Thymus (tissue), 11 donors: ENCODE measurements around the gene NPFF. TPM values are rescaled to one million over a fixed set of nuclear protein-coding genes. Genes with fewer than 3 reads are reported as not detected.
"Not testable (repeated sequence)": the region's sequence is repeated elsewhere in the genome, so short reads cannot be mapped to it uniquely, and the experiment has no call there.

Source experiments
- DNase-seq, 9 donors: peaks; one replicate each; pipeline ENCODE4 v3.0.0-alpha.2; 2013; ENCODE audit warnings: low spot score in 9 of 9, low read depth in 6 of 9, missing footprints in 1 of 9
- H3K27ac ChIP-seq, 2 donors: one replicate each; pipeline ENCODE4 v1.5.1; 2013; ENCODE audit warnings: control low read depth in 1 of 2, low read depth in 1 of 2, low read length in 1 of 2, mild to moderate bottlenecking in 1 of 2, moderate library complexity in 1 of 2
- H3K27me3 ChIP-seq, 2 donors: one replicate each; pipeline ENCODE4 v1.5.1; 2013; ENCODE audit warnings: low read length in 1 of 2; ENCODE audit not compliant: control insufficient read depth in 2 of 2, insufficient read depth in 1 of 2
- H3K36me3 ChIP-seq, 2 donors: one replicate each; pipeline ENCODE4 v1.5.1; 2013; ENCODE audit warnings: low read length in 1 of 2, mild to moderate bottlenecking in 1 of 2, moderate library complexity in 1 of 2; ENCODE audit not compliant: control insufficient read depth in 2 of 2, insufficient read depth in 2 of 2
- H3K4me1 ChIP-seq, 2 donors: one replicate each; pipeline ENCODE4 v1.5.1; 2013; ENCODE audit warnings: low read length in 2 of 2; ENCODE audit not compliant: control insufficient read depth in 2 of 2, insufficient read depth in 2 of 2
- H3K4me3 ChIP-seq, 2 donors: one replicate each; pipeline ENCODE4 v1.5.1; 2013; ENCODE audit warnings: low read length in 2 of 2, control low read depth in 1 of 2, mild to moderate bottlenecking in 1 of 2
- H3K9me3 ChIP-seq, 2 donors: one replicate each; pipeline ENCODE4 v1.5.1; 2013; ENCODE audit warnings: low read length in 1 of 2, mild to moderate bottlenecking in 1 of 2; ENCODE audit not compliant: control insufficient read depth in 2 of 2, insufficient read depth in 1 of 2
- WGBS: extraction: QIAGEN DNeasy Blood & Tissue Kit; methylation state at CpG from one replicate; pipeline ENCODE4 v1.1.7; 2013; 5-methylcytosine and 5-hydroxymethylcytosine counted together
- polyA plus RNA-seq: library from polyadenylated mRNA; stranded (reverse); fragments of 200-250 nt; gene quantifications from one replicate; pipeline ENCODE4 v1.2.3, GENCODE V29; 2013
- total RNA-seq: library from RNA; stranded (reverse); fragments of 120-200 nt; gene quantifications from one replicate; pipeline ENCODE4 v1.2.4, GENCODE V29; 2013
- donor health status: healthy.

The NPFF gene
- total and polyA plus RNA-seq, 2 donors, result 0.38 to 3.7 TPM

DNA sequence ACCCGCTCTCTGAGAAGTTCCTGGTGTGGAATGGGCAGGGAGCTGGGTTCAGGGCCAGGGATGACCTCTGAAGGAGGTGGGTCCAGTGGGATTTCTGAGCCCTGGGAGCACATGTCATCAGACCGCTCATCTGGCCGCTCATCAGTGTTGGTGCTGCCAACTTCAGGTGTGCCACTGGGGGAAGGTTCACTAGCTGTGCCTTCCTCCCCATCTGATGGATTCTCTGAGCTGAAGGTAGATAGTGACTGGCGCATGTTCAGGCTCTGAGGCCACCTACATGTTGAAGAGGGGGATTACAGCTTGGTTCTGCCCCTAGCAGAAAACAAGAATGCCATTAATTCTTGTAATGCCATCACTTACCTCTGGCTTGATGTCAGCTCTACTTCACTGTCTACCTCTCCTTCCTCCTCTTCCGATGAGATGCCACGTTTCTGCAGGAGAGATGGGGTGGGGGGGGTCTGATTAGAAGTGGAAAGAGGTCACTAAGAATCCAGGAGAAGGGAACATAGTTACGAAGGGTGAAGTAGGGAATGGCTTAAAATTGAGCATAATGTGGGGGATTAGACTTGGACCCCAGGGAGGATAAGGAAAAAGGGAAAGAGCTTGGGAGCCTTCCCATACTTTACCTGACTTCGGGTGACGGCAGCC, 25.2 kb downstream of the NPFF start:
- Histone ChIP-seq H3K9me3 (no peaks in the 10 kb centered on the region), H3K27me3 (no peaks in the 10 kb centered on the region), H3K27ac (no peak overlapping the region), H3K4me1 (no peaks in the 10 kb centered on the region), H3K36me3 (peaks cover 84 to 95% of the 10 kb centered on the region in 2 donors), H3K4me3 (no peak overlapping the region)
- no peak for DNase-seq
- WGBS, result 97% methylated on average over 9 of the region's 9 CpGs

- H3K36me3 ChIP-seq, result peaks cover 84 to 95% of the 10 kb centered on the region in 2 donors
- not testable (repeated sequence) for H3K27me3 ChIP-seq, H3K4me3 ChIP-seq, H3K27ac ChIP-seq, DNase-seq, H3K4me1 ChIP-seq, H3K9me3 ChIP-seq
- WGBS, result 95% methylated on average over 6 of the region's 6 CpGs
Observed at GRCh38 chr12:53481458-53481857, 25.8 kb downstream of the NPFF start.

DNA sequence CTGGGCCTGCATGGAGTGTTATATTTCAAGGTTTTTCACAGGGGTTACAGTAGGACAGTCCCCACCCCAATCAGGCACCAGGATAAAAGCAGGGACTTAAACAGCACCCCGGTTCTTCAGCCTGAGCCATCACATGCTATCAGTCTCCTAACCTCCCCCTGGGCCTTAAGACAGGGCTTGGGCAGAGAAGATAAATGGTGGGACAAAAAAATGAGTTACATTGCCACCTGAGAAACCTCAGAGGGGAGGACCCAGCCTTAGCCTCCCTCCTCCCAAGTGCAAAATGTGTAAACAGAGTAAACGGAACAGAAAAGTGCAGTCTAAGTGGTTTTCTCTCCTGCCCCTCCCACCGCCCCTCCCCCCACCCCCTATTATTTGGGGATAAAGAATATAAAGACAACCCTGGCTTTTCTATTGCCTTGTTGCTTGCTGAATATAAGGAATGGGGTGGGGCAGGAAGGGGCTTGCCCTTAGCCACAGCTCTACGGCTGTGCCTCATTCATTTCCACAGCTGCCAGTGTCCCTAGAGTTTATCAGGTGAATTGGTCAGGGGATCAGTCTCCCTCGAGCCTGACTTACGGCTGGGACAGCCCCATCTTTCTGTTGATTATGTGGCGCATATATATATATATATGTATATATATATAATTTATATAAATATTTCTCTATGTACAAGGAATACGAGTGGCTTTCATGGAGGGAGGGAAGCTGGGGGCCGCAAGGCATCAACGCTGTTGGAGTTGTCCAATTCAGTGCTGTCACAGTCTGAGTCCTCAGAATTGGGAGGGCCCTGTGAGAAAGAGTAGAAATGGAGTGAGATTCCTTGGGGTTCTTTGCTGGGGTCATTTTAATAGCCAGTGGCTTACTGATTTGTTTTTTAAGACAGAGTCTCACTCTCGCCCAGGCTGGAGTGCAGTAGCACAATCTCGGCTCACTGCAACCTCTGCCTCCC, 26.5 kb downstream of the NPFF start:
- Histone ChIP-seq H3K9me3 (no peaks in the 10 kb centered on the region), H3K4me3 (no peak overlapping the region), H3K4me1 (no peaks in the 10 kb centered on the region), H3K36me3 (peaks cover 84 to 95% of the 10 kb centered on the region in 2 donors), H3K27me3 (no peaks in the 10 kb centered on the region), H3K27ac (no peak overlapping the region)
- 93% methylated on average over 12 of the region's 12 CpGs for WGBS
- no peak for DNase-seq

DNA sequence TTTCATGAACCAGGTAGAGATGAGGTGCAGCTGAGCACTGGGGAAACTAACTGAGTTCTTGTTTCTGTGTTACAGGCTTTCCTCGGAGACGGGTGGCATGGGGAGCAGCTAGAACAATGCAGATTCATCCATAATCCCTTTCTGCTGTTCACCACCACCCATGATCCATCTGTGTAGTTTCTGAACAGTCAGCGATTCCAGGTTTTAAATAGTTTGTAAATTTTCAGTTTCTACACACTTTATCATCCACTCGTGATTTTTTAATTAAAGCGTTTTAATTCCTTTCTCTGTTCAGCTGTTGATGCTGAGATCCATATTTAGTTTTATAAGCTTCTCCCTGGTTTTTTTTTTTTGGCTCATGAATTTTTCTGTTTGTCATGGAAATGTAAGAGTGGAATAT, 28.0 kb downstream of the NPFF start:
- H3K9me3 ChIP-seq, result no peaks in the 10 kb centered on the region
- H3K27me3 ChIP-seq, result no peaks in the 10 kb centered on the region
- no peak overlapping the region for H3K27ac ChIP-seq
- H3K36me3 ChIP-seq, result peaks cover 84 to 97% of the 10 kb centered on the region in 2 donors
- no peaks in the 10 kb centered on the region for H3K4me1 ChIP-seq
- no peak for DNase-seq
- H3K4me3 ChIP-seq, result no peak overlapping the region
- WGBS, result 97% methylated on average over 5 of the region's 5 CpGs

- Histone ChIP-seq H3K36me3 (peaks cover 84 to 98% of the 10 kb centered on the region in 2 donors), H3K9me3 (no peaks in the 10 kb centered on the region), H3K4me1 (no peaks in the 10 kb centered on the region), H3K27me3 (no peaks in the 10 kb centered on the region), H3K27ac (no peak overlapping the region), H3K4me3 (no peak overlapping the region)
- no peak for DNase-seq
- 93% methylated on average over 1 of the region's 1 CpG for WGBS
Observed at GRCh38 chr12:53478865-53479264, 28.4 kb downstream of the NPFF start.

GRCh38 chr12:53476769-53477209, 30.5 kb downstream of the NPFF start:
- H3K9me3 ChIP-seq, result no peaks in the 10 kb centered on the region

GRCh38 chr12:53474819-53475218, 32.5 kb downstream of the NPFF start:
- no peaks in the 10 kb centered on the region for H3K4me1 ChIP-seq
- no peak for DNase-seq
- H3K9me3 ChIP-seq, result no peaks in the 10 kb centered on the region
- H3K4me3 ChIP-seq, result no peak overlapping the region
- no peaks in the 10 kb centered on the region for H3K27me3 ChIP-seq
- 96% methylated on average over 13 of the region's 13 CpGs for WGBS
- H3K27ac ChIP-seq, result no peak overlapping the region
- H3K36me3 ChIP-seq, result peaks cover 83 to 98% of the 10 kb centered on the region in 2 donors

More at GRCh38 chr12:53476769-53477209, 30.5 kb downstream of the NPFF start:
- peak in 1 of 9 donors; percentile 37 for DNase-seq
- H3K4me1 ChIP-seq, result no peaks in the 10 kb centered on the region
- H3K27me3 ChIP-seq, result no peaks in the 10 kb centered on the region
- H3K36me3 ChIP-seq, result peaks cover 81 to 98% of the 10 kb centered on the region in 2 donors
- H3K27ac ChIP-seq, result no peak overlapping the region
- WGBS, result 88% methylated on average over 2 of the region's 2 CpGs
- H3K4me3 ChIP-seq, result no peak overlapping the region

GRCh38 chr12:53474077-53474476, 33.2 kb downstream of the NPFF start:
- no peaks in the 10 kb centered on the region for H3K27me3 ChIP-seq
- no peak overlapping the region for H3K27ac ChIP-seq
- no peaks in the 10 kb centered on the region for H3K4me1 ChIP-seq
- no peak for DNase-seq
- no peaks in the 10 kb centered on the region for H3K9me3 ChIP-seq
- H3K4me3 ChIP-seq, result no peak overlapping the region
- WGBS, result 92% methylated on average over 2 of the region's 2 CpGs
- peaks cover 85 to 98% of the 10 kb centered on the region in 2 donors for H3K36me3 ChIP-seq

DNA sequence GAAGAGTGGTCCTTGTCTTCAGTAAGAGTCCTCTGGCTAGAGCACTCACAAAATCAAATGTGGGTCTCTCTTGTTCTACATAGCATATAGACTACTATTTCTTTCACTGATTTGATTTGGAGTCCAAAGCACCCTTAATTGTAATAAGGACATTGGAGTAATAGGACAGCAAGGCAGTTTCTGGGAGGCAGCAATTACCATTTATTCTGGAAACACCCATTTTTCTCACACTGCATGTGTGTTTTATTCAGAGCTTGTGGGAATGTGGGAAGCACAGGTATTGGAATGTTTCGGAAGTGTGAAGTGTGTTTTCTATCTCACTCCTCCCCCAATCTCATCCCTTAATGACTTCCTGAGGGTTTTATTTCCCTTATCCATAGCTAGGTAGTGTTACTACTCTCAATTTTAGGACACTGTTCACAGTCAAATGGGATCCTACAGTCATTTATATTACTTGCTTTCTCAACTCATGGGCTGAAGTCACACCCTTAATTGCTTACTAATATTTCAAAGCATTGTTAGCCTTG, 35.2 kb downstream of the NPFF start:
- Histone ChIP-seq H3K9me3 (no peaks in the 10 kb centered on the region), H3K36me3 (peaks cover 92 to 99% of the 10 kb centered on the region in 2 donors), H3K4me1 (no peaks in the 10 kb centered on the region), H3K27ac (no peak overlapping the region), H3K4me3 (no peak overlapping the region), H3K27me3 (no peaks in the 10 kb centered on the region)
- 96% methylated on average over 1 of the region's 1 CpG for WGBS
- no peak for DNase-seq
